B cell (primary cell): Measurements from ENCODE around the gene SLC35F5.

Source experiments
- EZH2 ChIP-seq: IDR thresholded peaks from 2 replicates; pipeline ENCODE4 v1.6.1; 2012; ENCODE audit warnings: borderline replicate concordance, low read depth, mild to moderate bottlenecking, moderate library complexity, low read length; ENCODE audit not compliant: insufficient read depth, poor library complexity, severe bottlenecking
- TF ChIP-seq, protein P1 (sequence below): fragments of 200-600 bp; IDR thresholded peaks from one replicate; pipeline ENCODE4 v1.8.0; 2022; ENCODE audit warnings: antibody characterized with exemption, mild to moderate bottlenecking

DNA sequence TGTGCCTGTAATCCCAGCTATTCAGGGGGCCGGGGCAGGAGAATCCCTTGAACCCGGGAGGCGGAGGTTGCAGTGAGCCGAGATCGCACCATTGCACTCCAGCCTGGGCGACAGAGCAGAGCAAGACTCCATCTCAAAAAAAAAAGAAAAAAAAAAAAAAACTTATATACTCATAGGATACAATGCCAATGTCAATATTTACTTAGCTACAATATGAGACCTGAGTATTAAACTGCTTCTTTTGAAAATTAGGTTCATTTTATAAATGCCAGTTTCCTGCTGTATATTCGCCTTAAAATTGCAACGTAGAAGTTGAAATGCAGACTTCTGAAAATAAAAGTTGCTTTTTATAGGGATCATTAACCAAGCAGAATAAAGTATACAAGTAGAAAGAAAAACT lies 2.3 kb downstream of the SLC35F5 start:
- TF ChIP-seq, protein P1, sequence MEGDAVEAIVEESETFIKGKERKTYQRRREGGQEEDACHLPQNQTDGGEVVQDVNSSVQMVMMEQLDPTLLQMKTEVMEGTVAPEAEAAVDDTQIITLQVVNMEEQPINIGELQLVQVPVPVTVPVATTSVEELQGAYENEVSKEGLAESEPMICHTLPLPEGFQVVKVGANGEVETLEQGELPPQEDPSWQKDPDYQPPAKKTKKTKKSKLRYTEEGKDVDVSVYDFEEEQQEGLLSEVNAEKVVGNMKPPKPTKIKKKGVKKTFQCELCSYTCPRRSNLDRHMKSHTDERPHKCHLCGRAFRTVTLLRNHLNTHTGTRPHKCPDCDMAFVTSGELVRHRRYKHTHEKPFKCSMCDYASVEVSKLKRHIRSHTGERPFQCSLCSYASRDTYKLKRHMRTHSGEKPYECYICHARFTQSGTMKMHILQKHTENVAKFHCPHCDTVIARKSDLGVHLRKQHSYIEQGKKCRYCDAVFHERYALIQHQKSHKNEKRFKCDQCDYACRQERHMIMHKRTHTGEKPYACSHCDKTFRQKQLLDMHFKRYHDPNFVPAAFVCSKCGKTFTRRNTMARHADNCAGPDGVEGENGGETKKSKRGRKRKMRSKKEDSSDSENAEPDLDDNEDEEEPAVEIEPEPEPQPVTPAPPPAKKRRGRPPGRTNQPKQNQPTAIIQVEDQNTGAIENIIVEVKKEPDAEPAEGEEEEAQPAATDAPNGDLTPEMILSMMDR: no peak
- TF ChIP-seq EZH2: no peak
